Stimulated activated CD4-positive, alpha-beta T cell treated with anti-CD3 and anti-CD28 coated beads, Interleukin-1b, Interleukin-23, amount 100 ng/mL, for 1 hour (primary cell): Measurements from ENCODE around the gene ITSN1.
"Not testable (repeated sequence)": the region's sequence is repeated elsewhere in the genome, so short reads cannot be mapped to it uniquely, and the experiment has no call there.

Source experiments
- DNase-seq, 2 donors: peaks; one replicate each; pipeline ENCODE4 v3.0.0-alpha.2; 2020; ENCODE audit warnings: low read depth in 2 of 2

ITSN1 gene

GRCh38 chr21:33642027-33642895 is at the start of gene ITSN1:
ITSN1 (plus strand) TSS chr21:33642501; CDS start chr21:33718829, 76,328 bp downstream.
- peak; percentile 99 to 100 for DNase-seq

DNA sequence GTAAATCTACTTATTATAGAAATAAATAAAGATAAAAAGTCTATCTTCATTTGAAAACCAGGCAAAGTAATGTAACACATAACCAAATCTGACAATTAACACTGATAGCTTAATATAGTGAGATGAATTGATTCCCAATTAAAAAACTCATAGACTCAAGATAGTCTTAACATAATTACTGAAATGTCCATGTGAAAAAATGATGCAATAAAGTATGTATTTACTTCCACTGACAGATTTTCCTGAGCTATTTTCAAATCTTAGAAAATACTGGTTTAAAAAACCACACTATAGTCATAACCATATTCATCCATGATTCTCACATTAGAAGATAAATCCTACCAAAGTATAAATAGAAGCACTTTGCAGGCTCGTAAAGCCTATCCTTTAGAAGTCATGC is 44.2 kb upstream of the ITSN1 start:
- no peak for DNase-seq

- DNase-seq: no peak
These were observed 33.7 kb upstream of the ITSN1 start for GRCh38 chr21:33608559-33608958.

DNA sequence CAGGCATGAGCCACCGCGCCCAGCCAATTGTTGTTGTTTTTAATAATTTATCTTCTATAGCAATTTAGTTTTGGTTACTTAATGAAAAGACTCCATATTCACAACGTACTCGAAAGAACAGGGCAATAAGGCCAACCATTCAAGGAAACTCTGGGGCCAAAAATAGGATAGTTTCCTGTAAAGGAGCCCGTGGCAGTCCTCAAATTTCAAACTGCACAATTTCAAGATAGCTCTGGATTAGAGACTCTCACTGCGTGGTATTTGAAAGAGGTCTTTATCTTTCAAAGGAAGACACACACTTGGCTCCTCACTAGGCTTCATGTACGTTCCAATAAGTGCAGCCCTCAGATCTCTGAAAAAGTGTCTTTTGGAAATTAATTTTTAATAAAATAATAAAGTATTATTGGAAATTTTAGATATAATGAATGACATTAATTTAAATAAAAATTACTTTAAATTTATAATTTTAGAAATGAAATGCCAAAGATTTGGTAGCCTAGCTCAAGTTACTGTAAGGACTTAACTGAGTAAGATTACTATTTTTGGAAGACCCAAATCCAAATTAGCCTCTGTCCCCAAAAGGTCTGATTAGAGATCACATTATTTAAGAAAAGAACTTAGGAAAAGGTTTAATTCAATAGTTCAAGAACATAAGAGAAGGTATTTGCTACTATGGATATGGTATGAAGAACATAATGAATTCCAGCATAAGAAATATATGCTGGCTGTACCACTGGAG is 31.1 kb upstream of the ITSN1 start:
- no peak for DNase-seq

DNA sequence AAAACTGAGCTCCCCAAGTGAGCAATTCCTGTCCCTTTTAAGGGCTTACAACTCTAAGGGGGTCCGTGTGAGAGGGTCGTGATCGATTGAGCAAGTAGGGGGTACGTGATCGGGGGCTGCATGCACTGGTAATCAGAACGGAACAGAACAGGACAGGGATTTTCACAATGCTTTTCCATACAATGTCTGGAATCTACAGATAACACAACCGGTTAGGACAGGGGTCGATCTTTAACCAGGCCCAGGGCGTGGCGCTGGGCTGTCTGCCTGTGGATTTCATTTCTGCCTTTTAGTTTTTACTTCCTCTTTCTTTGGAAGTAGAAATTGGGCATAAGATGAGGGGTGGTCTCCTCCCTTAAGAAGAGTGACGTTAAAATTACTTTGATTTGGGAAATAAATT is 24.7 kb upstream of the ITSN1 start:
- DNase-seq: not testable (repeated sequence)

- no peak for DNase-seq
These were observed 23.9 kb upstream of the ITSN1 start for GRCh38 chr21:33618407-33618806.

- DNase-seq: no peak
These were observed 22.6 kb upstream of the ITSN1 start for GRCh38 chr21:33619726-33620125.

DNA sequence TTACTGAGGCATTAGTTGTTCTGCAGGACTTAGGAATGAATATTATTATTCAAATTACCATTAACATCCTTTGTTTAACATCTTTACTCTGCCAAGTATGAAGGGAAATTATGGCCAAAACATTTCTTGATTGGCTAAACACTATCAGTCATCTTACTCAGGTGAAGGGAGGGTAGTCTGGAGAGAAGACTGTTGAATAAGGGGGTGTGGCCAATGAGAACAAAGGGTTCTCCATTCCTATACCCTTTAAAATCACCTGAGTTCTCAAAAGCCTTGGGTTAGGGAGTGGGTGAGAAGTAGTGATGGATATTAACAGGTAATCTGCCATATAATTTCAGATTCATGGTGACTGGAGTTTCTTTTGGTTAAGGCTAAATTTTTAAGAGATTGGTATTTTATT is 20.0 kb upstream of the ITSN1 start:
- DNase-seq: no peak

- not testable (repeated sequence) for DNase-seq
These were observed 16.1 kb upstream of the ITSN1 start for GRCh38 chr21:33626151-33626550.

GRCh38 chr21:33634254-33634653 is 8.0 kb upstream of the ITSN1 start:
- DNase-seq: no peak

DNA sequence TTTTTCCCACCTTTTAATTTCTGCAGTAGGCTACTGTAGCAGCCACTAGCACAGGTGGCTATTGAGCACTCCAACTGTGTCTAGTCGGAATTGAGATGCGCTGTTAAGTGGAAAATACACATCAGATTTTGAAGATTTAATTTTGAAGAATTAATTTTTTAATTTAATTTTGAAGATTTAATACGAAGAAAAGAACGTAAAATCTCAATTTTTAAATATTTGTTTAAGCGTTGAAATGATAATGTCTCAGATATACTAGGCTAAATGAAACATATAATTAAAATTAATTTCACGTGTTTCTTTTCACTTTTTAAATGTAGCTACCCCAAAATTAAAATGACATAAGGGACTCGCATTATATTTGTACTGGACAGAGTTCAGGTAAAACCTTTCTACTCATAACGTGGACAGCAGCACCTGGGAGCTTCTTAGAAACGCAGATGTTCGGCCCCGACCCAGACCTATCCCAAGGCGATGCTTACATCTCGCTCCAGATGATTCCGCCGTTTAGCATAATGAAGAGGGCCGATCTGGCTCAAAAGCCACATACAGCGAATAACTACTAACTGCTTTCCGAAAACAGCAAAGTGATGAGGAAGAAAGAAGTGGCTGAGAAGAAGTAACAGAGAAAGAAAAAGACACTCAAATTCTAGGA is 1.5 kb upstream of the ITSN1 start:
- DNase-seq: no peak

- peak; percentile 99 for DNase-seq
These were observed 812 bp upstream of the ITSN1 start, which contains the start of gene CRYZL1 for GRCh38 chr21:33641352-33642026. CRYZL1 (minus strand) TSS chr21:33641741; CDS start chr21:33631551, 10,190 bp downstream.

DNA sequence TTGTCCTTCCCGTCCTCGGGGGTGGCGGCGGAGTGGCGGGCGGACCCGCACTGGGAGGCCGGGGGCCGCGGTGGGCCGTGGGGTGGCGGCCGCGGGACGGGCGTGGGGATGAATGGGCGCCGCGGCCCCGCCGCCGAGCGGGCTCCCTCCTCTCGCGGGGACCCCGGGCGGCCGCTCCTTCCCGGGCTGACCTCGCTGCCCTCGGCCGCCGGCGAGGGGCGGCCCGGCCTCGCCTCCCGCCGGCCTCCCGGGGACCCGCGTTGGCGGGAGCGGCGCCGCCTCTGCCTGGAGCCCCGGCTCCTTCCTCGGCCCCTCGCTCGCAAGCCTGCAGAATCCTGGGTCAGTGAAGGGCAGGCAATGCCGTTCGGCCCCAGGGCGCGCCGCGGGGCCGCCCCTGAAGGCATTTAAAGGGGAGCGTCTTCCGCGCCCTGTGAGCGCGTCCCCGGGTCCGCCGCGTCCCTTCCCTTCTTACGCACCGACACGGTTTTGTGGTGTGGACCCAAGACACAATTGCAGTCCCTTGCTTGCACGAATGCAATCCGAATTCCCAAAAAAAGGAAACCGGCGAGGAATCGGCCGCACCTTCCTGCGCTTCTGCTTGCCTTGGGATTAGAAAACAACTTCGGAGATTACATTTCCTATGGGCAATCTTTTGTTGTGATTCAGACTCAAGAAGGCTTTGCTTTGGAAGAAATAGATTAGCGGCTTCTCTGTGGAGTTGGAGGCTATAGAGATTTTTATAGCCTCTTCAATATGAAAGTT is 776 bp downstream of the ITSN1 start:
- no peak for DNase-seq

DNA sequence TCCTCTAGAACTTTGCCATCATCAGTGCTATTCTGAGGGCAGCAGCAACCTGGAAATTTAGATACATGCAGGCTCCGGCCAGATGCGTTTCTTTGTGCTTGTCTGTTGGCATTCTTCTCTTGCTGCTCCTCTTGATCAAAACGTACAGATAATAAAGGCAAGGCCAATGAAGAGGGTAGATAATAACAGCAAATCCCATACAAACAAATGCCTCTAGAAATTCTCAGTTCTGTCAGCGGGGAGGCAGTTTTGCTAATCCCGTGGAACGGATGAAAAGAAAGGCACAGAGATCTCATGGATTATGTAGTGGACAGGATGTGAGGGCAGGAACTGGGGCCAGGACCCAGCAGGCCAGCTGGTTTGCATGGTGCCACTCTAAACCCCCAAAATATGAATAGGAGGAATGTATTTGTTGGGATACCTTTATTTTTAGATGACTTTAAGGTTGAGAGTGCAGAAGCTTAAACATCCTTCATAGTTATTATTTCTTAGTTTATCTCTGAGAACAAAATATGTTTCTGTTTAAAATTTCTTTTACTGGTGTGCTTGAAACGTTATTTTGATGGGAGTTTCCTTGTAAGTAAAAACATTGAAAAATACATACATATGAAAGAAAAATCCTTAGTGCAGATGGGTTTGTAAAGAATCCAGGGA is 1.5 kb downstream of the ITSN1 start:
- no peak for DNase-seq

DNA sequence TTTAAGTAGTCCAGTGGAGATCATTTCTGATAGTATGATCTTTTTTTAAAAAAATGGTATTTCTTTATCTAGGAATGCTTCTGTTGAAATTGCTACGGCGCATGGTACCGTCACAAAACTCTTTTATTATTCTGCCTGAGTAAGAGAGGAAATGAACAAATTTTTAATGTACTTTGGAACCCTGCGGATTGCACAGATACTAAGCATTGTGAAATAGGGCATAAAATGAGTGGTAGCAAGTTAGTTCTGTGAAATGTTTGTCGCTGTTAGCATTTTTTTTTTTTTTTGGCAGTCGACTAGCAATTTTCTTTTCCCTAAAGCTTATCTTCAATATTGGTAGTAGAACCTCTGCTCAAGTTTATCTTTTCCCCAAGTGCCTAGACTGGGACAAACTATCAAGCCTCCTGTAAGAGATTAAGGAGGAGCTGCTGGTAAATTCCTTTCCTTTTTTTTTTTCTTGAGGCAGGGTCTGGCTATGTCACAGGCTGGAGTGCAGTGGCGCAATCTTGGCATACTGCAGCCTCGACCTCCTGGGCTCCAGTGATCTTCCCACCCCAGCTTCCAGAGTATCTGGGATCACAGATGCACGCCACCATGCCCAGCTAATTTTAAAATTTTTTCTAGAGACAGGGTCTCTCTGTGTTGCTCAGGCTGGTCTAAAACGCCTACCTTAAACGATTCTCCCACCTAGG is 2.2 kb downstream of the ITSN1 start:
- DNase-seq: no peak

GRCh38 chr21:33645730-33646129 is 3.4 kb downstream of the ITSN1 start:
- DNase-seq: no peak

- no peak for DNase-seq
These were observed 5.3 kb downstream of the ITSN1 start for GRCh38 chr21:33647587-33647986.

GRCh38 chr21:33648555-33648954 is 6.3 kb downstream of the ITSN1 start:
- no peak for DNase-seq

DNA sequence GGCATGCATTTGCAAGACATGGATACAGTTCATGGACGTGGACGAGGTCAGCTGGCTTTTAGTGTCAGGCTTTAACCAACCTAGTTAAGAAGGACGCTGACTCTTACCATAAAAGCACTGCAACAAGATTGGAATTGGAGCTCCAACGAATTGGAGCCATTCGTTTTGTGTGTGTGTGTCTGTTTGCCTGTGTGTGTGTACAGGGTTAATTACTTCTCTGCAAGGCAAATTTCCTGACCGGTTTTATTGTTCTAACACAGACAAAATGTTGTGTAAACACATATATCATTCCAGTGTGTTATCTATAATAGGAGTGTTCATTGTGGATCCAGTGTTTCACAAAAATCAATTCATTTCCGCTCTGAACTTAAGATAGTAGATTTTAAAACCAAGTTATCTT is 7.9 kb downstream of the ITSN1 start:
- DNase-seq: no peak

GRCh38 chr21:33650929-33651509 is 8.7 kb downstream of the ITSN1 start:
- DNase-seq: no peak
